Measurements from ENCODE around the gene GJA9.

GJA9 gene

GRCh38 chr1:38926091-38926490, 44.7 kb upstream of the GJA9 start:
- H4K20me1 ChIP-seq (ENCODE audit: control insufficient read depth, insufficient read depth, low read depth, low read length) = no peaks in the 10 kb centered on the region
- no peaks in the 10 kb centered on the region for H3K9me3 ChIP-seq (ENCODE audit: control insufficient read depth, insufficient read depth, low read length)
- TF ChIP-seq EZH2phosphoT487 (IDR thresholded peaks at IDR 0.05; ENCODE audit: borderline replicate concordance, low read length) = no peak
- no peak for TF ChIP-seq CTCF (IDR thresholded peaks at IDR 0.05; ENCODE audit: low read depth, low read length, poor library complexity, severe bottlenecking)
- H3K27ac ChIP-seq (ENCODE audit: low read depth, low read length) = no peak overlapping the region
- H3K27me3 ChIP-seq (ENCODE audit: control insufficient read depth, low read length) = 0 out of 2 replicates have a peak, but pooled peaks cover 2% of the 10 kb centered on the region
- H3K4me1 ChIP-seq (ENCODE audit: control insufficient read depth, low read length) = no peaks in the 10 kb centered on the region
- H3K36me3 ChIP-seq (ENCODE audit: control insufficient read depth, low read length) = no peaks in the 10 kb centered on the region
- H3K4me2 ChIP-seq (ENCODE audit: low read length) = no peak overlapping the region
- H3K9me2 ChIP-seq (replicated peaks; ENCODE audit: control insufficient read depth, low read length) = no peaks in the 10 kb centered on the region
- H3K79me2 ChIP-seq (ENCODE audit: control insufficient read depth, low read length) = no peaks in the 10 kb centered on the region
- H3K4me3 ChIP-seq (ENCODE audit: low read length) = no peak overlapping the region
- H3F3A ChIP-seq (ENCODE audit: control insufficient read depth, insufficient read depth) = no peaks in the 10 kb centered on the region

GRCh38 chr1:38925391-38925790, 44.0 kb upstream of the GJA9 start:
- no peaks in the 10 kb centered on the region for H3K4me1 ChIP-seq (ENCODE audit: control insufficient read depth, low read length)
- no peak overlapping the region for H3K27ac ChIP-seq (ENCODE audit: low read depth, low read length)
- TF ChIP-seq CTCF (IDR thresholded peaks at IDR 0.05; ENCODE audit: low read depth, low read length, poor library complexity, severe bottlenecking) (no peak), EZH2phosphoT487 (IDR thresholded peaks at IDR 0.05; ENCODE audit: borderline replicate concordance, low read length) (no peak)
- no peak overlapping the region for H3K4me2 ChIP-seq (ENCODE audit: low read length)
- H3K9me3 ChIP-seq (ENCODE audit: control insufficient read depth, insufficient read depth, low read length) = no peaks in the 10 kb centered on the region
- no peaks in the 10 kb centered on the region for H3K36me3 ChIP-seq (ENCODE audit: control insufficient read depth, low read length)
- H3K27me3 ChIP-seq (ENCODE audit: control insufficient read depth, low read length) = 0 out of 2 replicates have a peak, but pooled peaks cover 2% of the 10 kb centered on the region
- H3K79me2 ChIP-seq (ENCODE audit: control insufficient read depth, low read length) = no peaks in the 10 kb centered on the region
- H3K9me2 ChIP-seq (replicated peaks; ENCODE audit: control insufficient read depth, low read length) = no peaks in the 10 kb centered on the region
- no peaks in the 10 kb centered on the region for H3F3A ChIP-seq (ENCODE audit: control insufficient read depth, insufficient read depth)
- no peaks in the 10 kb centered on the region for H4K20me1 ChIP-seq (ENCODE audit: control insufficient read depth, insufficient read depth, low read depth, low read length)
- no peak overlapping the region for H3K4me3 ChIP-seq (ENCODE audit: low read length)

- H4K20me1 ChIP-seq (ENCODE audit: control insufficient read depth, insufficient read depth, low read depth, low read length) = no peaks in the 10 kb centered on the region
- H3K4me2 ChIP-seq (ENCODE audit: low read length) = no peak overlapping the region
- H3K4me3 ChIP-seq (ENCODE audit: low read length) = no peak overlapping the region
- H3K4me1 ChIP-seq (ENCODE audit: control insufficient read depth, low read length) = no peaks in the 10 kb centered on the region
- H3K79me2 ChIP-seq (ENCODE audit: control insufficient read depth, low read length) = no peaks in the 10 kb centered on the region
- H3K9me2 ChIP-seq (replicated peaks; ENCODE audit: control insufficient read depth, low read length) = no peaks in the 10 kb centered on the region
- TF ChIP-seq EZH2phosphoT487 (IDR thresholded peaks at IDR 0.05; ENCODE audit: borderline replicate concordance, low read length) (no peak), CTCF (IDR thresholded peaks at IDR 0.05; ENCODE audit: low read depth, low read length, poor library complexity, severe bottlenecking) (no peak)
- H3K27me3 ChIP-seq (ENCODE audit: control insufficient read depth, low read length) = 0 out of 2 replicates have a peak, but pooled peaks cover 2% of the 10 kb centered on the region
- H3K36me3 ChIP-seq (ENCODE audit: control insufficient read depth, low read length) = no peaks in the 10 kb centered on the region
- no peaks in the 10 kb centered on the region for H3F3A ChIP-seq (ENCODE audit: control insufficient read depth, insufficient read depth)
- H3K27ac ChIP-seq (ENCODE audit: low read depth, low read length) = no peak overlapping the region
- no peaks in the 10 kb centered on the region for H3K9me3 ChIP-seq (ENCODE audit: control insufficient read depth, insufficient read depth, low read length)
Measured at GRCh38 chr1:38923607-38924006, 42.2 kb upstream of the GJA9 start.

All from DOHH2 (cell line).